ENCODE results near the gene SLC12A8.

The SLC12A8 gene

DNA sequence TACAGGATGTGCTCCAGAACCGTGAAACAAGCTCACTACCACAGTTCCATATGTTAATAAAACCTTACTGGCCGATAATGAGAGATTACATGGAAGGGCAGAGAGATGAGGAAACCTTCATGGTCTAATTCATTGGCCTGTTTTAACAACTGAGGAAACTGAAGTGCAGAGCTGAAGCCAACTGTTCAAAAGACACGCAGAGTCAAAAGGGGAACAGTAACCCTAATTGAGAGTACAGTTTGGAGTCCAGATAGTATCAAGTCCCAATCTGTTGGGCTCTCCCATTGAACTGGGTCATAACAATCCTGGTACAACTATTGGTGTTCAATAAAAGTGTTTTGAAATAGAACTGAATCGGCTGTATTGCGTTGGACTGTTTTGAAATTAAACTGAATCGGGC, 69.6 kb downstream of the SLC12A8 start:
- no peak for DNase-seq (ENCODE audit: insufficient read length, low spot score)
- FAIRE-seq, result peak; percentile 84
- TF ChIP-seq POLR2AphosphoS5 (IDR thresholded peaks at IDR 0.05; ENCODE audit: low read depth, low read length), result no peak
- TF ChIP-seq SPI1 (IDR thresholded peaks at IDR 0.05; ENCODE audit: low read depth, low read length), result peak; percentile 65
- TF ChIP-seq TAF1 (IDR thresholded peaks at IDR 0.05; ENCODE audit: low read depth, low read length), result no peak
- no peak for TF ChIP-seq POLR2A (IDR thresholded peaks at IDR 0.05; ENCODE audit: low read depth, low read length)
- TF ChIP-seq POU2F2 (IDR thresholded peaks at IDR 0.05; ENCODE audit: low read depth, low read length), result no peak
- no peak for TF ChIP-seq PAX5 (IDR thresholded peaks at IDR 0.05; ENCODE audit: insufficient read depth, low read length, severe bottlenecking)

DNA sequence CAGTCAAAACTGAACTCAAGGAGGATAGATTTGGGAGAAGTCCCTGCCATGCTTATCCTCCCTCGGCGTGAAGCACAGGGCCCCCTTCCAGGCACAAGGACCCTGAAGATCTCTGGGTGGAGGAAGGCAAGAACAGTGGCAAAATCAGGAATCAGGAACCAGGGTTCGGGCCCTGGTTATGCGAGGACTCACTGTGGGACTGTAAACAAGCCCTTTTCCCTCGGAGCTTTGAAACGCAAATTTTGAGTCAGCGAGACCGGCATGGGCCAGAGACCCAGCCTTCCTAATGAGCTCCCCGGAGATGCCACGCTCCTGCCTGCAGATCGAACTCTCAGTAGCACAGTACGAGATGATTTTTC, 70.1 kb downstream of the SLC12A8 start:
- DNase-seq (ENCODE audit: insufficient read length, low spot score) (no peak), FAIRE-seq (no peak)
- TF ChIP-seq SPI1 (IDR thresholded peaks at IDR 0.05; ENCODE audit: low read depth, low read length) (no peak), POU2F2 (IDR thresholded peaks at IDR 0.05; ENCODE audit: low read depth, low read length) (no peak), PAX5 (IDR thresholded peaks at IDR 0.05; ENCODE audit: insufficient read depth, low read length, severe bottlenecking) (no peak), POLR2AphosphoS5 (IDR thresholded peaks at IDR 0.05; ENCODE audit: low read depth, low read length) (no peak), TAF1 (IDR thresholded peaks at IDR 0.05; ENCODE audit: low read depth, low read length) (no peak), POLR2A (IDR thresholded peaks at IDR 0.05; ENCODE audit: low read depth, low read length) (no peak)

DNA sequence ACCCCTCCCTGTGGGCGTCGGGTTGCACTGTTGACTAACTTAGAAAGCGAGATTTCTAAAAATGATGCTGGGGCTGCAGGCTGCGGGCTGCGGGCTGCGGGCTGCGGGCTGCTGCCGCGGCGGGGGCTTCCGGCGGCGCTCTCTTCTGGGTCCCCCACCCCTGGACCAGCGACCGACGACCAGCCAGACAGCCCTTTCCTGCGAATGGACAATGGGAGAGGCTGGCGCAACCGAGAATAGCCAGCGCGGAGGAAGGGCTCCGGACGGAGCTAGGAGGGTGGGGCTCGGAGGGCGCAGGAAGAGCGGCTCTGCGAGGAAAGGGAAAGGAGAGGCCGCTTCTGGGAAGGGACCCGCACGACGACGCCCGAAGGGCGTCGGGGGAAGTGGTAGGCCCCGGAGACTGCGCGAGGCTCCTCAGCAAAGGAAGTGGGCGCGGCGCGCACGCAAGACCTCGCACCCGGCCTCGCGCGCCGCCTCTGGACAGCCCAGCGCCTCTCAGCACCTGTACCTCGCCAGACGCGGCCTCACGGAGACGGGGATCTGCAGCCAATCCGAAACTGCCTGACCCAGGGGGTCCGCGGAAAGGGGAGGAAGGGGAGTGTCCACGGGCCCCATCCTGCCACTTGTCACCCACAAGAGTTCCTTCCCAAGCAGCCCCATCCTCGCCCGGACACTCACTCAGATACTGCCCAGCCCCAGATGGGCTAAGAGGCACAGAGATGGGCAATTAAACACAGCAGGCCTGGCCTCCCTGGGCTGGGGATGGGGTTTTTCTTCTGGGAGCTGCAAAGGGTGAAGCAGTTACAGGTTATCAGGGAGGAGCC, 70.7 kb downstream of the SLC12A8 start:
- DNase-seq (ENCODE audit: insufficient read length, low spot score) (peak; percentile 60), FAIRE-seq (peak; percentile 94)
- TF ChIP-seq POLR2A (IDR thresholded peaks at IDR 0.05; ENCODE audit: low read depth, low read length), result 0 out of 2 replicates have a peak, but pooled peaks have one; percentile 26
- no peak for TF ChIP-seq POLR2AphosphoS5 (IDR thresholded peaks at IDR 0.05; ENCODE audit: low read depth, low read length)
- peak; percentile 70; the same call in 1 of the 2 replicates for TF ChIP-seq POU2F2 (IDR thresholded peaks at IDR 0.05; ENCODE audit: low read depth, low read length)
- TF ChIP-seq SPI1 (IDR thresholded peaks at IDR 0.05; ENCODE audit: low read depth, low read length), result peak; percentile 73
- peak; percentile 67 for TF ChIP-seq PAX5 (IDR thresholded peaks at IDR 0.05; ENCODE audit: insufficient read depth, low read length, severe bottlenecking)
- TF ChIP-seq TAF1 (IDR thresholded peaks at IDR 0.05; ENCODE audit: low read depth, low read length), result no peak

DNA sequence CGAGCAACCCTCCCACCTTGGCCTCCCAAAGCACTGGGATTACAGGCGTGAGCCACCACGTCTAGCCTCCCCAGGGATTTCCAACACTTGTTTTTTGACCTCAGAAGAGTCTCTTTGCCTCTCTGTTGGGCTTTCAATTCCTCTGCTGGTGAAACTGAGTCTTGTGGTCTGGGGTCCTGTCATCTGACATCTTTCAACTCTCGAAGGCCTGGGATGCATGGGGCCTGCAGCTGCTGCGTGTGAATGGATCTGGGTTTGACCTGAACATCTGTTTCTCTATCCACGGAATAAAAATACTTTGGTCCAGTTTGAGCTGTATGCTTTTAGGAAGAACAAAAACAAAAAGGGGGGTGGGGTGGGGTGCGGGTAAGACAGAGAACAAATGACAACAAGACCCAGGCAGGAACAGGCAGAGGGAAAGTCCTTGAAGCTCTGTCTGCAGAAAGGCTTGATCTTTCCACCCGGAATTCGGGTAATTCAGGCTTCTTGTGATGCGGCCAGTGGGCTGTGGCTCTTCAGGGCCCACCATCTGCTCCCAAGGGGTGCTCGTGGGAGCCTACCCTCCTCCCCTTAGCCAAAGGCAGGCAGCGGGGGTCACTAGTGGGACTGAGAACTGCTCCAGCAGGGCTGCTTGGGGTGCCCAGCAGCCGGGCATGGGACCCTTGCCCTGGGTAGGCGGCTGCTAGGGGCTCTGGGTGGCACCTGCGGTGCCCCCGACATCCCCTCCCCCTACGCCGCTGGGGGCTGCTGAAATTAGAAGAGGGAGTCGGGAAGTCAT, 71.5 kb downstream of the SLC12A8 start:
- peak; percentile 55 for FAIRE-seq
- no peak for DNase-seq (ENCODE audit: insufficient read length, low spot score)
- TF ChIP-seq SPI1 (IDR thresholded peaks at IDR 0.05; ENCODE audit: low read depth, low read length) (peak; percentile 81), POLR2AphosphoS5 (IDR thresholded peaks at IDR 0.05; ENCODE audit: low read depth, low read length) (no peak)

DNA sequence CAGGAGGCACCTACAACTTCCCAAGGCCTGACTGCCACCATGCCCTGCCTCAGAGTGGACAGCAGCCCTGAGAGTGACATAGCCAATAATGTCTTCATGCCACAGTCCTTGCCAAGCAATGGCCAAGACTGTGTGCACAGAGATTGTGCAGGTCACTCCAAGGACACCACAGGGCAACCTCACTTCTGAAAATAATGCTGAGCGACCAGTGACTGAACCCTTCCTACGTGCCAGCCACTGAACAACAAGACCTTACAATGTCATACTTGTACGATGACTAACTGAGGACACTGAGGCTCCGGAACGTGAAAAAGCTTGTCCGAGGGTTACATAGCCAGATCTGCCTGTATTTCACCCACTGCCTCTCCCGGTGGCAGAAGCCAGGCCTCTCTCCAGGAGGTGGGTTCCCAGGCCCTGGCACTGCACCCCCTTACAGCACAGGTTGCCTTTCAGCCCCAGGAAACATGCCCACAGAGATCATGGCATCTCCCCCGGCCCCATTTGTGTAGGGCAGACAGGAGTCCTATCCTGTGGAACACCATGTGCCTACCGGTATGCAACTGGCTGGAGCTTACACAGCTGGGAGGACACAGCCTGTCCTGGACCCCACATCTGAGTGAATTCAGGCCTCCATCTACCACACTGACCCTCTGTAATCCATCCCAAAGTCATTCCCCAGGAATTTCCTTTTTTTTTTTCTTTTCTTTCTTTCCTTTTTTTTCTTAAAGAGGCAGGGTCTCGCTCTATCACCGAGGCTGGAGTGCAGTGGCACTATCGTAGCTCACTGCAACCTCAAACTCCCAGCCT, 72.3 kb downstream of the SLC12A8 start:
- no peak for TF ChIP-seq PAX5 (IDR thresholded peaks at IDR 0.05; ENCODE audit: insufficient read depth, low read length, severe bottlenecking)
- TF ChIP-seq POU2F2 (IDR thresholded peaks at IDR 0.05; ENCODE audit: low read depth, low read length), result no peak
- no peak for TF ChIP-seq SPI1 (IDR thresholded peaks at IDR 0.05; ENCODE audit: low read depth, low read length)
- no peak for TF ChIP-seq TAF1 (IDR thresholded peaks at IDR 0.05; ENCODE audit: low read depth, low read length)
- TF ChIP-seq POLR2AphosphoS5 (IDR thresholded peaks at IDR 0.05; ENCODE audit: low read depth, low read length), result no peak
- no peak for TF ChIP-seq POLR2A (IDR thresholded peaks at IDR 0.05; ENCODE audit: low read depth, low read length)
- FAIRE-seq, result peak; percentile 55
- no peak for DNase-seq (ENCODE audit: insufficient read length, low spot score)

DNA sequence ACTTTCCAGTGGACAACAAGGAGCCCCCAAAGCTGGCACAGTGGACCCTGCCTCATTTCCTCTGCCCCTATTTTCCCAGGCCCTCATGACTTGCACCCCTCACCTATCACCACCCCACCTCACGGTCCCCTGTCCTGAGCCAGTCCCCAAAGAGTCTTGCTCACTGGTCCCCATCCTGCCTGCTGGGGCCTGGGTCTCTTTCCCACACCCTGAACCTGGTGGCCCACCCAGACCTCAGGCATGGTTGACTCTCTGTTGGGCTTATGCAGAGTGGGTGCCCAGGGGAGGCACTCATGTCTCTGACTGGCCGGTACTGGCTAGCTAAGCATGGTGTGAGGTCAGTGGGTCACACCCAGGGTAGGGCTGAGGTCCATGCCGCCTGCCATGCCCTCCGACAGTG, 73.2 kb downstream of the SLC12A8 start:
- no peak for DNase-seq (ENCODE audit: insufficient read length, low spot score)
- no peak for FAIRE-seq
- TF ChIP-seq POU2F2 (IDR thresholded peaks at IDR 0.05; ENCODE audit: low read depth, low read length) (no peak), SPI1 (IDR thresholded peaks at IDR 0.05; ENCODE audit: low read depth, low read length) (no peak), PAX5 (IDR thresholded peaks at IDR 0.05; ENCODE audit: insufficient read depth, low read length, severe bottlenecking) (no peak), TAF1 (IDR thresholded peaks at IDR 0.05; ENCODE audit: low read depth, low read length) (no peak), POLR2AphosphoS5 (IDR thresholded peaks at IDR 0.05; ENCODE audit: low read depth, low read length) (no peak), POLR2A (IDR thresholded peaks at IDR 0.05; ENCODE audit: low read depth, low read length) (no peak)

DNA sequence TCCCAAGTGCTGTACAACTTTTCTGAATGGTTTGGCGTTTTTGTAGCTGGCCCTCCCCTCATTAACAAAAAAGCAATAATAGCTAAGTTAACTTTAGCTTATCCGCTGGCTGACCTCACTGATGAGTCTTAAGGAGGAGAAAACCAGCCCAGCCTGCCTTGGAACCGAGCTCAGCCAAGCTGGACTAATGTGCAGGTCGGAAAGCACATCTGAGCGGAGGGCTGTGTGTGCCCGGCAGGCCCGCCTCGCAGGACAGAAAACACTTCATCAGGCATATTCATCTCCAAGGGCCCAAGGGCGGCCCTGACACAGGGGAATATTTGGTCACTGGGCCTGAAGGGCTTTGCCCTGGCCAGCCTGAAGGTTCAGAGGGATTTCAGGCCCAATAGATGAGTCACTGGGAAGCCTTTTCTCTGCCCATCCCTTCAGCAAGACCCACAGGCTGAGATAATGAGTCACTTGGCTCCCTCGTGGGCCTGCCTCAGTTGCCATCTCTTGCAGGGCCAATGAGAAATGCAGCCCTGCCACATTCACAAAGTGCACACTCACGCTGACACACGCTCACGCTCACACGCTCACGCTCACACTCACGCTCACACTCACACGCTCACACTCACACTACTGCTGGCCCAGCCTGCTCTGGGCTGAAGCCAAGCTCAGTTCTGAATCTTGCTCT, 75.1 kb downstream of the SLC12A8 start:
- FAIRE-seq (peak; percentile 83), DNase-seq (ENCODE audit: insufficient read length, low spot score) (no peak)
- TF ChIP-seq POU2F2 (IDR thresholded peaks at IDR 0.05; ENCODE audit: low read depth, low read length) (no peak), PAX5 (IDR thresholded peaks at IDR 0.05; ENCODE audit: insufficient read depth, low read length, severe bottlenecking) (no peak), POLR2A (IDR thresholded peaks at IDR 0.05; ENCODE audit: low read depth, low read length) (no peak), SPI1 (IDR thresholded peaks at IDR 0.05; ENCODE audit: low read depth, low read length) (no peak), POLR2AphosphoS5 (IDR thresholded peaks at IDR 0.05; ENCODE audit: low read depth, low read length) (no peak), TAF1 (IDR thresholded peaks at IDR 0.05; ENCODE audit: low read depth, low read length) (no peak)

DNA sequence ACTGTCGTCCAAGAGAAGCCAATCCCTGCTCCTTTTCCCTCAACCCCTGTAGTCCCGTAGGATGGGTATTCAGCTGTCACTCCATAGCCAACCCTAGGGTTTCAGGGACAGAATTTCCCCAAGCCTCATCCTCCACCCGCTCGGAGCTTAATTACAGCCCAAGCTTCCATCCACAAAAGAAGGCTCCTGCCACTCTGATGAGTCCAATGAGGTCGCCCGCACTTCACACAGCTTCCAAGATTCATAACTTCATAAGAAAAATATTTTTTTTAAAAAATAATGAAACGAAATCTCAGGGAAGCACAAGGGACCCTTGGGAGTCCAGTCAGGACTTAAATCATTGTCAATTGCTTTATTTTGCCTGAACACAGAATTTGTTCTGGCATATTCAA, 75.6 kb downstream of the SLC12A8 start:
- TF ChIP-seq POLR2A (IDR thresholded peaks at IDR 0.05; ENCODE audit: low read depth, low read length) (no peak), SPI1 (IDR thresholded peaks at IDR 0.05; ENCODE audit: low read depth, low read length) (no peak), POLR2AphosphoS5 (IDR thresholded peaks at IDR 0.05; ENCODE audit: low read depth, low read length) (no peak), PAX5 (IDR thresholded peaks at IDR 0.05; ENCODE audit: insufficient read depth, low read length, severe bottlenecking) (no peak), POU2F2 (IDR thresholded peaks at IDR 0.05; ENCODE audit: low read depth, low read length) (no peak), TAF1 (IDR thresholded peaks at IDR 0.05; ENCODE audit: low read depth, low read length) (no peak)
- DNase-seq (ENCODE audit: insufficient read length, low spot score), result no peak
- no peak for FAIRE-seq

All from GM12891 (cell line).